ENCODE data around the gene AMELX. TPM values are rescaled to one million over a fixed set of nuclear protein-coding genes. Genes with fewer than 3 reads are reported as not detected.

AMELX gene
- polyA plus RNA-seq (2013, experiment 1 of 2): not detected
- polyA plus RNA-seq (2013, experiment 2 of 2): not detected

DNA sequence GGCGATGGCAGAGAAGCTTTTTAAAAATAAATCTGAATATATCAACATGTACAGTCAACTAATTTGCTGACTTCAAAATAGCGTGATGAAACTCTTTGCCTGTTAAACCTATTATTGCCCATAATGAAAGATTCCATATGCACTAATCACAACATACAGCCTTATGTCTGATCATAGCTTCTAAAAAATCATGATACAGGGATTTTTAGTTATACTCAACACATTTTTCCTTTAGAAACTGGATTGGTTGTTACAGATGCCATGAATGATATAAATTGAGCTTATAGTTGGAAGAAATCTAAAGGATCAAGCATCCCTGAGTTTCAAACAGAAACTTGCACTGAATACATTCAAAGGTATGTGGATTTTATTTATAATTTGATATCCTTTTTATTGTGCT lies at the start of gene AMELX:
TSS of gene AMELX (plus strand) at position 301 of the 400 bp plus-strand sequence. CDS start 1,376 bp downstream, outside the sequence.
- Histone ChIP-seq H3K4me1 (ENCODE audit: insufficient read depth, low read length) (no peaks in the 10 kb centered on the region), H3K4me3 (ENCODE audit: low read length) (no peak within 1 kb of the TSS), H3K9me3 (ENCODE audit: insufficient read depth, low read depth, low read length) (no peaks in the 10 kb centered on the region), H3K9ac (ENCODE audit: low read depth, low read length) (no peak within 1 kb of the TSS), H3K36me3 (ENCODE audit: insufficient read depth, low read length) (no peaks in the 10 kb centered on the region), H3K27ac (ENCODE audit: low read depth, low read length) (no peak within 1 kb of the TSS), H3K27me3 (ENCODE audit: insufficient read depth, low read length) (no peaks in the 10 kb centered on the region)
- 94% methylated on average over 2 of the region's 2 CpGs for WGBS

DNA sequence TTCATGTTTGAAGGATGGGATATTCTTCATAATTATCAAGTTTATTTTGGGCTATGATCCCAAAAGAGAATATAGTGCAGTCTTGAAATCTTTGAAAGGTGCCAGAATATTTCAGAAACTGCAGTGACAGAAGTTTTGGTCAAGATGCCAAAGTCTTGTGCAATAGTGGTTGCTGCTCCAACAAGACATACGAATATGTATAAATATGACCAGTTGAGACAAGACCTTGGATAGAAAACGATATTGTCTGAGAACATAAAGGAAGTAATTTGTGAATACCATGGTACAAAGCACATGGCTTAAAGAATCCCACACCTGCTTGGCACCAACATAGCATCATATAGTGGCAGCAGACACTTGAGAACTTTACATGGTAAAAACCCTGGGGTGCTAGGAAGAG lies 48.6 kb upstream of the AMELX start:
- WGBS: 94% methylated on average over 2 of the region's 2 CpGs
- H3K9ac ChIP-seq (ENCODE audit: low read depth, low read length): no peak overlapping the region
- no peaks in the 10 kb centered on the region for H3K27me3 ChIP-seq (ENCODE audit: insufficient read depth, low read length)
- no peaks in the 10 kb centered on the region for H3K4me1 ChIP-seq (ENCODE audit: insufficient read depth, low read length)
- H3K9me3 ChIP-seq (ENCODE audit: insufficient read depth, low read depth, low read length): no peaks in the 10 kb centered on the region
- H3K4me3 ChIP-seq (ENCODE audit: low read length): no peak overlapping the region
- H3K36me3 ChIP-seq (ENCODE audit: insufficient read depth, low read length): no peaks in the 10 kb centered on the region
- H3K27ac ChIP-seq (ENCODE audit: low read depth, low read length): no peak overlapping the region

- 86% methylated on average over 5 of the region's 5 CpGs for WGBS
- no peak overlapping the region for H3K4me3 ChIP-seq (ENCODE audit: low read length)
- no peaks in the 10 kb centered on the region for H3K4me1 ChIP-seq (ENCODE audit: insufficient read depth, low read length)
Measured at GRCh38 chrX:11254417-11255109, 38.6 kb upstream of the AMELX start.

DNA sequence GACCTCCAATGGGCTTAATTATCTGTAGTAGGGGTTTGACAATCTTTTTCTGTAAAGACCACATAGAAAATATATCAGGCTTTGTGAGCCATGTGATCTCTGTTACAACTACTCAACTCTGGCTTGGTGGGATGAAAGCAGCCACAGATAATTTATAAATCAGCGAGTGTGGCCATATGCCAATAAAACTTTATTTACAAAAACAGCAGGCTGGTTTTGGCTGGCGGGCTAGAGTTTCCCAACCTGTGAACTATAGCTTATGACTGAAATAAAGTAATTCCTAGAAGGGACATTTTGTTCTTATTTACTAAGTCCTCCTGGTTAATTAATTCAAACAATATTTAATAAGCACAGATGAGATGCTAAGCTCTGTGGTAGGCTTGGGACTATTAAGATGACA lies 35.9 kb upstream of the AMELX start:
- Histone ChIP-seq H3K27ac (ENCODE audit: low read depth, low read length) (no peak overlapping the region), H3K4me3 (ENCODE audit: low read length) (no peak overlapping the region), H3K9ac (ENCODE audit: low read depth, low read length) (no peak overlapping the region), H3K9me3 (ENCODE audit: insufficient read depth, low read depth, low read length) (no peaks in the 10 kb centered on the region), H3K4me1 (ENCODE audit: insufficient read depth, low read length) (no peaks in the 10 kb centered on the region), H3K27me3 (ENCODE audit: insufficient read depth, low read length) (no peaks in the 10 kb centered on the region), H3K36me3 (ENCODE audit: insufficient read depth, low read length) (no peaks in the 10 kb centered on the region)
- WGBS: no CpG with 5 or more reads among the region's 2 CpGs

More at GRCh38 chrX:11254417-11255109, 38.6 kb upstream of the AMELX start:
- Histone ChIP-seq H3K9me3 (ENCODE audit: insufficient read depth, low read depth, low read length) (no peaks in the 10 kb centered on the region), H3K9ac (ENCODE audit: low read depth, low read length) (no peak overlapping the region), H3K27me3 (ENCODE audit: insufficient read depth, low read length) (no peaks in the 10 kb centered on the region), H3K36me3 (ENCODE audit: insufficient read depth, low read length) (no peaks in the 10 kb centered on the region), H3K27ac (ENCODE audit: low read depth, low read length) (no peak overlapping the region)

GRCh38 chrX:11257711-11258110 lies 35.5 kb upstream of the AMELX start:
- 87% methylated on average over 2 of the region's 2 CpGs for WGBS
- Histone ChIP-seq H3K9ac (ENCODE audit: low read depth, low read length) (no peak overlapping the region), H3K4me3 (ENCODE audit: low read length) (no peak overlapping the region), H3K36me3 (ENCODE audit: insufficient read depth, low read length) (no peaks in the 10 kb centered on the region), H3K4me1 (ENCODE audit: insufficient read depth, low read length) (no peaks in the 10 kb centered on the region), H3K27ac (ENCODE audit: low read depth, low read length) (no peak overlapping the region), H3K27me3 (ENCODE audit: insufficient read depth, low read length) (no peaks in the 10 kb centered on the region), H3K9me3 (ENCODE audit: insufficient read depth, low read depth, low read length) (no peaks in the 10 kb centered on the region)

- Histone ChIP-seq H3K36me3 (ENCODE audit: insufficient read depth, low read length) (no peaks in the 10 kb centered on the region), H3K27me3 (ENCODE audit: insufficient read depth, low read length) (no peaks in the 10 kb centered on the region), H3K9me3 (ENCODE audit: insufficient read depth, low read depth, low read length) (no peaks in the 10 kb centered on the region), H3K9ac (ENCODE audit: low read depth, low read length) (no peak overlapping the region), H3K4me1 (ENCODE audit: insufficient read depth, low read length) (no peaks in the 10 kb centered on the region), H3K27ac (ENCODE audit: low read depth, low read length) (no peak overlapping the region), H3K4me3 (ENCODE audit: low read length) (no peak overlapping the region)
- no CpG with 5 or more reads among the region's 1 CpG for WGBS
Measured at GRCh38 chrX:11259437-11259836, 33.8 kb upstream of the AMELX start.

DNA sequence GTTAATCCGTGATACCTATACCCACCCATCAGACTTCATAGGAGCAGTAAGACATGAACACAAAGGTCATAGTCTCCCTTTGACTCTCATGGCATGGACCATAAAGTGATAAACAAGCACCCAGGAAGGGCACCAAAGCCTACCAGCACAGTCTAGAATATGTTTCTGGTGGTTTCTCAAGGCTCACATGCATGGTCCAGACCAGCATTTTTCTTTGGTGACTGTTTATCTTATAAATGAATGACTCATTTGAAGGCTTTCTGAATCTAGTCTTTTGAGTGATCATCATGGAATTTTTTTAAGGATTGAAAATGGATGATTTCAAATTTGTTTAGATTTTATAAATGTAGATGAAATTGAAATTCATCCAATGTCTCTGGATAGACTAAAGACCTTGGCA lies 32.0 kb upstream of the AMELX start:
- WGBS: no CpG with 5 or more reads among the region's 1 CpG
- no peak overlapping the region for H3K4me3 ChIP-seq (ENCODE audit: low read length)

DNA sequence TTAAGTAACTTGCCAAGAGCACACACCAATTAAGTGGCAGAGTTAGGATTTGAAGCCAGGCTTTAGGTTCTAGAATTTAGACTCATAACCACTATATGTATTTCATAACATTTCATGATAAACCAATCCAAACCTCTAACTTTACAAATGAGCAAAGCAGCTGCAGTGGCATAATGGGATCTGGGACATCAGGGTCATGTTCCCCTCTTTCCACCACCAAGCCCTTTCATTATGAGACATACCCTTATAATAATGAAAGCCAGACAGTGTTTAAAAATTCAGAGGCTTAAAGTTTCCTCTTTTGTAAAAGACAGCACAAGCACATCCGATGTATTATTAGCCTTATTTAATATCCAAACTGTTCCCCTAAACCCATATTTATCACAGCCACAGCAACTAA lies 28.3 kb upstream of the AMELX start:
- Histone ChIP-seq H3K9me3 (ENCODE audit: insufficient read depth, low read depth, low read length) (no peaks in the 10 kb centered on the region), H3K4me1 (ENCODE audit: insufficient read depth, low read length) (no peaks in the 10 kb centered on the region), H3K4me3 (ENCODE audit: low read length) (no peak overlapping the region), H3K27me3 (ENCODE audit: insufficient read depth, low read length) (no peaks in the 10 kb centered on the region), H3K27ac (ENCODE audit: low read depth, low read length) (no peak overlapping the region), H3K36me3 (ENCODE audit: insufficient read depth, low read length) (no peaks in the 10 kb centered on the region), H3K9ac (ENCODE audit: low read depth, low read length) (no peak overlapping the region)
- WGBS: 100% methylated on average over 1 of the region's 1 CpG

More for the DNA sequence above, 32.0 kb upstream of the AMELX start:
- Histone ChIP-seq H3K27ac (ENCODE audit: low read depth, low read length) (no peak overlapping the region), H3K27me3 (ENCODE audit: insufficient read depth, low read length) (no peaks in the 10 kb centered on the region), H3K4me1 (ENCODE audit: insufficient read depth, low read length) (no peaks in the 10 kb centered on the region), H3K9ac (ENCODE audit: low read depth, low read length) (no peak overlapping the region), H3K36me3 (ENCODE audit: insufficient read depth, low read length) (no peaks in the 10 kb centered on the region), H3K9me3 (ENCODE audit: insufficient read depth, low read depth, low read length) (no peaks in the 10 kb centered on the region)

GRCh38 chrX:11265352-11265751 lies 27.9 kb upstream of the AMELX start:
- H3K4me1 ChIP-seq (ENCODE audit: insufficient read depth, low read length): no peaks in the 10 kb centered on the region
- H3K36me3 ChIP-seq (ENCODE audit: insufficient read depth, low read length): no peaks in the 10 kb centered on the region
- no peak overlapping the region for H3K4me3 ChIP-seq (ENCODE audit: low read length)
- no peaks in the 10 kb centered on the region for H3K9me3 ChIP-seq (ENCODE audit: insufficient read depth, low read depth, low read length)
- H3K9ac ChIP-seq (ENCODE audit: low read depth, low read length): no peak overlapping the region
- WGBS: 100% methylated on average over 1 of the region's 3 CpGs
- H3K27ac ChIP-seq (ENCODE audit: low read depth, low read length): no peak overlapping the region
- H3K27me3 ChIP-seq (ENCODE audit: insufficient read depth, low read length): no peaks in the 10 kb centered on the region

DNA sequence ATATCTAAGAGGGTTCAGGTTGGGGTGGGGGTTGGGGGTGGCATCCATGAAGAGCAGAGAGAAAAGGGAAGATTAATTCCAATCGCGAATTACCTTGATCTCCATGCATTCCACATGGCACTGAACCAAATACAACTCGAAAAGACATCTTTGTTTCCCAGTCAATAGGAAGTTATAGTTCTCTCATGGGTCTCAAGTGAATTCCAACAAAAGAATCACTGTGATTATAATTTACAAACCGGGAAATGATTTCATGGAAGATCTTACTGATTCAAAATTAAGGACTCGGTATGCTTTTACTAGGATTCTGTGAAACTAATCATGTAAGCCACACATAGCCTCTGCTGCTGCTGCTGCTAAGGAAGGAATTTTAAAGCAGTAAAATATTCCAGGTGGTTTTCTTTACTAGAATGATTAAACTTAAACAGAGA lies 26.6 kb upstream of the AMELX start:
- Histone ChIP-seq H3K27me3 (ENCODE audit: insufficient read depth, low read length) (no peaks in the 10 kb centered on the region), H3K4me1 (ENCODE audit: insufficient read depth, low read length) (no peaks in the 10 kb centered on the region), H3K9me3 (ENCODE audit: insufficient read depth, low read depth, low read length) (no peaks in the 10 kb centered on the region), H3K27ac (ENCODE audit: low read depth, low read length) (no peak overlapping the region), H3K36me3 (ENCODE audit: insufficient read depth, low read length) (no peaks in the 10 kb centered on the region), H3K4me3 (ENCODE audit: low read length) (no peak overlapping the region), H3K9ac (ENCODE audit: low read depth, low read length) (no peak overlapping the region)
- 100% methylated on average over 5 of the region's 5 CpGs for WGBS

GRCh38 chrX:11267425-11267824 lies 25.8 kb upstream of the AMELX start:
- Histone ChIP-seq H3K27me3 (ENCODE audit: insufficient read depth, low read length) (no peaks in the 10 kb centered on the region), H3K9ac (ENCODE audit: low read depth, low read length) (no peak overlapping the region), H3K27ac (ENCODE audit: low read depth, low read length) (no peak overlapping the region), H3K36me3 (ENCODE audit: insufficient read depth, low read length) (no peaks in the 10 kb centered on the region), H3K4me3 (ENCODE audit: low read length) (no peak overlapping the region), H3K4me1 (ENCODE audit: insufficient read depth, low read length) (no peaks in the 10 kb centered on the region), H3K9me3 (ENCODE audit: insufficient read depth, low read depth, low read length) (no peaks in the 10 kb centered on the region)
- WGBS: 96% methylated on average over 2 of the region's 3 CpGs

DNA sequence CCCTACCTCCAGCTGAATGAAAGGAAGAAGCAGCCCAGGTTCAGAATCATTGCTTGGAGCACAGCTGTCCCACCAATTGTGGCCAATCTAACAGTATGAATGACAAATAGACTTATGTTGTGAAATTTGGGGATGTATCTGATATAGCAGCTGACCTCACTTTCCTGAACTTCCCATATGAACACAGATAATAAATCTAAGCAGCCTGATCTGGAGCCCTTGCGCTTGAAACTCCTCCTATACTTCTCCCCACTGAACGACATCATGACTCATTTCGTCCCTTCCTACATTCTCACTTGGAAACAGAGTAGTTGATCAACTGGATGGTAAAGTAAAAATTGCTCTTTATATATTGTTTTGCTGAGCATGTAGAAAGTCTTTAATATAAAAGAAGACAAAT lies 24.2 kb upstream of the AMELX start:
- WGBS: 97% methylated on average over 2 of the region's 3 CpGs
- H3K4me3 ChIP-seq (ENCODE audit: low read length): no peak overlapping the region
- no peak overlapping the region for H3K27ac ChIP-seq (ENCODE audit: low read depth, low read length)
- no peaks in the 10 kb centered on the region for H3K27me3 ChIP-seq (ENCODE audit: insufficient read depth, low read length)
- no peaks in the 10 kb centered on the region for H3K4me1 ChIP-seq (ENCODE audit: insufficient read depth, low read length)
- H3K36me3 ChIP-seq (ENCODE audit: insufficient read depth, low read length): no peaks in the 10 kb centered on the region
- H3K9ac ChIP-seq (ENCODE audit: low read depth, low read length): no peak overlapping the region
- H3K9me3 ChIP-seq (ENCODE audit: insufficient read depth, low read depth, low read length): no peaks in the 10 kb centered on the region

Data from HUES64 (cell line).